Right lobe of liver (tissue), 4 donors: ENCODE results near the gene CCDC201.

Experiments used
- CTCF ChIP-seq, 4 donors: fragments of 200-600 bp in 3 of 4; fragments of 450-650 bp in 1 of 4; IDR thresholded peaks; one replicate each; pipeline versions ENCODE4 v1.5.1 to v1.8.0; 2016 to 2022; ENCODE audit warnings: antibody characterized with exemption in 4 of 4, mild to moderate bottlenecking in 2 of 4
- POLR2A ChIP-seq: fragments of 450-650 bp; IDR thresholded peaks from one replicate; pipeline ENCODE4 v1.6.1; 2017; ENCODE audit warnings: antibody characterized with exemption, mild to moderate bottlenecking
- donor health status: DM: no; HTN: no; CAD: no.
- donor health status: DM: no; HTN: no; CAD: no.
- donor health status: DM: no; HTN: yes; CAD: no.

GRCh38 chr7:45873355-45873754 lies 473 bp upstream of the CCDC201 start:
- TF ChIP-seq CTCF (IDR thresholded peaks at IDR 0.05) = no peak
- no peak for TF ChIP-seq POLR2A
